IPS-20b (cell line): ENCODE results near the gene CNTLN.
A peak's percentile ranks its signal among the peaks of the same experiment; 100 is the strongest.
"Not testable (repeated sequence)": the region's sequence is repeated elsewhere in the genome, so short reads cannot be mapped to it uniquely, and the experiment has no call there.

Source experiments
- H3K27ac ChIP-seq: one replicate; pipeline ENCODE4 v1.5.1; 2013; ENCODE audit warnings: low read length
- H3K27me3 ChIP-seq: 2 replicates; pipeline ENCODE4 v1.6.1; 2013; ENCODE audit warnings: mild to moderate bottlenecking, low read length, inconsistent platforms; ENCODE audit not compliant: insufficient read depth
- H3K36me3 ChIP-seq: 2 replicates; pipeline ENCODE4 v1.6.1; 2013; ENCODE audit warnings: low read depth, mild to moderate bottlenecking, inconsistent platforms, low read length, moderate library complexity; ENCODE audit not compliant: insufficient read depth
- H3K4me1 ChIP-seq: 2 replicates; pipeline ENCODE4 v1.6.1; 2013; ENCODE audit warnings: mild to moderate bottlenecking, control low read depth, inconsistent platforms, low read length, moderate library complexity; ENCODE audit not compliant: insufficient read depth
- H3K4me3 ChIP-seq: 2 replicates; pipeline ENCODE4 v1.5.1; 2013; ENCODE audit warnings: mild to moderate bottlenecking, low read length, inconsistent platforms
- H3K9ac ChIP-seq: 2 replicates; pipeline ENCODE4 v1.6.1; 2013; ENCODE audit warnings: low read depth, mild to moderate bottlenecking, inconsistent platforms, low read length, moderate library complexity
- H3K9me3 ChIP-seq: 2 replicates; pipeline ENCODE4 v1.6.1; 2013; ENCODE audit warnings: mild to moderate bottlenecking, low read depth, low read length, inconsistent platforms; ENCODE audit not compliant: insufficient read depth

The CNTLN gene

GRCh38 chr9:17135295-17136160, 688 bp downstream of the CNTLN start:
- Histone ChIP-seq H3K27ac (peak overlapping the region; percentile 72), H3K9ac (peak overlapping the region; percentile 90), H3K4me1 (peaks cover 3% of the 10 kb centered on the region; the same call in 1 of the 2 replicates), H3K36me3 (no peaks in the 10 kb centered on the region), H3K4me3 (peak overlapping the region; percentile 85), H3K9me3 (no peaks in the 10 kb centered on the region), H3K27me3 (peaks cover 15% of the 10 kb centered on the region)

GRCh38 chr9:17137566-17137965, 2.7 kb downstream of the CNTLN start:
- Histone ChIP-seq H3K9ac (no peak overlapping the region), H3K36me3 (no peaks in the 10 kb centered on the region), H3K4me3 (no peak overlapping the region)

DNA sequence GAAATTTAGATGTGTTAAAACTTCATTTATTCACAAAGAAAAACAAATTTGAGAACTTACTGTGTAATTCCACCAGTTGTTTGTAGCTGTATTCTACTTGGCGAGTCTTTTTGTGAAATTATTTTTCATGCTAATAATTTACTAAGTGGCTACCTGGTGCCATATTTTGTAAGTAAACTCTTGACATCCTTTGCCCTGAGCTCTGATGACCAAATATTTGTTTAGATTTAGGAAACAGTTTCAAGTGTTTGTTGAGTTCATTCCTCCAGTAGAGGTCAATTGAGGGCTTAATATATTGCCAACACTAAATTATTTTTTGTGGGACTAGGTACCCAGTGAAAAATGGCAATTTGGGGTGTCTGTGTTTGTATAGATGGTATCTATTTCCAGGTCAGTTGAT, 3.7 kb downstream of the CNTLN start:
- Histone ChIP-seq H3K9me3 (no peaks in the 10 kb centered on the region), H3K36me3 (no peaks in the 10 kb centered on the region), H3K4me3 (no peak overlapping the region), H3K9ac (no peak overlapping the region), H3K4me1 (peaks cover 3% of the 10 kb centered on the region; the same call in 1 of the 2 replicates), H3K27me3 (peaks cover 11% of the 10 kb centered on the region), H3K27ac (no peak overlapping the region)

More at GRCh38 chr9:17137566-17137965, 2.7 kb downstream of the CNTLN start:
- H3K27me3 ChIP-seq = peaks cover 15% of the 10 kb centered on the region
- H3K27ac ChIP-seq = no peak overlapping the region
- peaks cover 3% of the 10 kb centered on the region; the same call in 1 of the 2 replicates for H3K4me1 ChIP-seq
- H3K9me3 ChIP-seq = no peaks in the 10 kb centered on the region

DNA sequence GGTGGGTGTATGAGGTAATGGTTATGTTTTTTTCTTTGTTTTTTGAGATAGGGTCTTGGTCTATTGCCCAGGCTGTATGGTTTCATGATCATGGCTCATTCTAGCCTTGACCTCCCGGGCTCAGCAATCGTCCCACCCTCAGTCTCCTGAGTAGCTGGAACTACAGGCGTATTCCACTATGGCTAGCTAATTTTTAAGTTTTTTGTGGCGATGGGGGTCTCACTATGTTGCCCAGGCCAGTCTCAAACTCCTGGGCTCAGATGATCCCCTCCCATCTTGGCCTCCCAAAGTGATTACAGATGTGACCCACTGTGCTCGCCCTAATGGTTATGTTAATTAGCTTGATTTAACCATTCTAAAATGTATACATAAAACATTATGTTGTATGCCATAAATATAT, 5.6 kb downstream of the CNTLN start:
- H3K36me3 ChIP-seq = peaks cover 11% of the 10 kb centered on the region; the same call in 1 of the 2 replicates
- no peaks in the 10 kb centered on the region for H3K27me3 ChIP-seq
- no peak overlapping the region for H3K4me3 ChIP-seq
- no peaks in the 10 kb centered on the region for H3K9me3 ChIP-seq
- H3K9ac ChIP-seq = no peak overlapping the region
- no peak overlapping the region for H3K27ac ChIP-seq
- no peaks in the 10 kb centered on the region for H3K4me1 ChIP-seq

DNA sequence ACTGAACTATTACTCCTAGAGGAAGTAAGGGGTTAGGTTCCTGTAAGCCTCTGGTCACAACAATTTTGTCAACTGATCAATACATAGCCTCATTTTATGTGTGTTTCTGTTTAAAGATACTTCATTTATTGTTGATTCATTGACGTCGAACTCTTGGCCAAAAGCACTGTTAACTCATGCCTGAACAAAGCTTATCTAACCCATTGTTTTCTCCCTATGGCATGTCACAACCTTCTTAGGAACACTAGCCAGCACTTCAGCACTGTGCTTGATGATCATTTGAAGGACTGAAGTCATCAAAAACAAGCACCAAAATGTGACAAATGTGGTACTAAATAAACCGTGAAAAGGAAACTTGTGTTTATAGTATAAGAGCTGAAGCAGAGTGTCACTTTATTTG, 13.5 kb downstream of the CNTLN start:
- Histone ChIP-seq H3K27ac (no peak overlapping the region), H3K4me3 (no peak overlapping the region), H3K9ac (no peak overlapping the region), H3K9me3 (no peaks in the 10 kb centered on the region), H3K36me3 (peaks cover 26% of the 10 kb centered on the region), H3K27me3 (no peaks in the 10 kb centered on the region), H3K4me1 (no peaks in the 10 kb centered on the region)

DNA sequence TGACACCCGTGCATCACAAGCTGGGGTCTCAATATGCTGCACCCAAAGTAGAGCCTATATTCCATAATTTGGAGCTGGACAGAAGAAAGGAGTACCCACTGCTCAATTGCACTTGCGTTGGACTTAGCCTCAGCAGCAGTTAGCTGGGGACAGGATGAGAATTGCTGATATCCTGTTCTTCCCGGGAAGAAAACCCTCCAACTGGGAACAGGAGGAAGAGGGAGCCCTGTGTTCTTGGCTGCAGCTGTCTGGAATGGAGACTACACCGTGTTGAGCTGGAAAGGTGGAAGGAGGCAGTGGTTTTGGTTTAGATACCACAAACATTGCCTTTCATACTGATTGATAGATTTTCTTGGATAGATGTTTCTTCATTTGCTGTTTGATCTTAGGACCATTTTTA, 24.6 kb downstream of the CNTLN start:
- Histone ChIP-seq H3K27ac (no peak overlapping the region), H3K27me3 (no peaks in the 10 kb centered on the region), H3K4me3 (no peak overlapping the region), H3K36me3 (peaks cover 13% of the 10 kb centered on the region; the same call in 1 of the 2 replicates), H3K9me3 (no peaks in the 10 kb centered on the region; the same call in 1 of the 2 replicates), H3K9ac (no peak overlapping the region), H3K4me1 (peaks cover 5% of the 10 kb centered on the region; the same call in 1 of the 2 replicates)

DNA sequence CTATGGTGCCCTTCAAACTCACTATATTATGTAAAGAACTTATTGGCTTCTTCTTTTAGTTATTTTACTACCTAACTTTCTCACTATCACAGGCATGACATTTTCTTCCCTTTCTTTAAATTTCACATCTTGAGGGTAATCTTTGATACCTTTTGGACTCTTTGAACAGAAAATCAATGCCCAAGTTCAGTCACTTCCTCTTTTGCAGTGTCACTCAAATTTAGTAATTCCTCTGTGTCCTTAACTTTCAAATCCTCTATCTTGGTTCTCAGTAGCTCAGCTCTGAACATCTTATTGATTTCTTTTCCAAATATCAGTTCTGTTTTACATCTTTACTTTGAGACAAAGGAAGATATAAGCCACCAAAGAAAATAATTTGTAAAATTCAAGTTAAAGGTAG, 25.5 kb downstream of the CNTLN start:
- Histone ChIP-seq H3K27ac (no peak overlapping the region), H3K27me3 (no peaks in the 10 kb centered on the region), H3K9ac (no peak overlapping the region), H3K4me1 (peaks cover 5% of the 10 kb centered on the region; the same call in 1 of the 2 replicates), H3K9me3 (no peaks in the 10 kb centered on the region; the same call in 1 of the 2 replicates), H3K4me3 (no peak overlapping the region), H3K36me3 (peaks cover 6% of the 10 kb centered on the region; the same call in 1 of the 2 replicates)

- H3K27ac ChIP-seq = no peak overlapping the region
- no peak overlapping the region for H3K9ac ChIP-seq
- no peak overlapping the region for H3K4me3 ChIP-seq
- H3K36me3 ChIP-seq = no peaks in the 10 kb centered on the region
- no peaks in the 10 kb centered on the region for H3K27me3 ChIP-seq
- no peaks in the 10 kb centered on the region for H3K4me1 ChIP-seq
- H3K9me3 ChIP-seq = no peaks in the 10 kb centered on the region
Observed at GRCh38 chr9:17165764-17166163, 30.9 kb downstream of the CNTLN start.

DNA sequence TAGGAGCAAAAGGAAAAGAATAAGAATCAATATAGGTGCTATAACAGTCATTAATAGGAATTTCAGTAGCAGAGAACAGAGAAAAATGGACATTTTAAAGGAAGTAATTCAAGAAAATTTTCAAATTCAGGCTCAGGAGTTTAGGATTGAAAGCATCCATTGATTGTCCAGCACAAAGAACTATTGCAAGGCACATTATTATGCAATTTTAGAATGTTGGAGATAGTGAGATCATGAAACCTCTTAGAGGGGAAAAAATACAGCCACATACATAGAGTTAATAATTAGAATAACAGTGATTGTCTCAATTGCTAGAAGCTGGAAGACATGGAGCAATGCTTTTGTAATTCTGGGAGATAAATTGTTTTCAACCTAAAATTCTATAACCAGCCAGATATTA, 31.5 kb downstream of the CNTLN start:
- H3K9me3 ChIP-seq = no peaks in the 10 kb centered on the region
- H3K27me3 ChIP-seq = no peaks in the 10 kb centered on the region
- H3K9ac ChIP-seq = no peak overlapping the region
- no peaks in the 10 kb centered on the region for H3K36me3 ChIP-seq
- H3K4me3 ChIP-seq = no peak overlapping the region
- H3K4me1 ChIP-seq = no peaks in the 10 kb centered on the region
- no peak overlapping the region for H3K27ac ChIP-seq

DNA sequence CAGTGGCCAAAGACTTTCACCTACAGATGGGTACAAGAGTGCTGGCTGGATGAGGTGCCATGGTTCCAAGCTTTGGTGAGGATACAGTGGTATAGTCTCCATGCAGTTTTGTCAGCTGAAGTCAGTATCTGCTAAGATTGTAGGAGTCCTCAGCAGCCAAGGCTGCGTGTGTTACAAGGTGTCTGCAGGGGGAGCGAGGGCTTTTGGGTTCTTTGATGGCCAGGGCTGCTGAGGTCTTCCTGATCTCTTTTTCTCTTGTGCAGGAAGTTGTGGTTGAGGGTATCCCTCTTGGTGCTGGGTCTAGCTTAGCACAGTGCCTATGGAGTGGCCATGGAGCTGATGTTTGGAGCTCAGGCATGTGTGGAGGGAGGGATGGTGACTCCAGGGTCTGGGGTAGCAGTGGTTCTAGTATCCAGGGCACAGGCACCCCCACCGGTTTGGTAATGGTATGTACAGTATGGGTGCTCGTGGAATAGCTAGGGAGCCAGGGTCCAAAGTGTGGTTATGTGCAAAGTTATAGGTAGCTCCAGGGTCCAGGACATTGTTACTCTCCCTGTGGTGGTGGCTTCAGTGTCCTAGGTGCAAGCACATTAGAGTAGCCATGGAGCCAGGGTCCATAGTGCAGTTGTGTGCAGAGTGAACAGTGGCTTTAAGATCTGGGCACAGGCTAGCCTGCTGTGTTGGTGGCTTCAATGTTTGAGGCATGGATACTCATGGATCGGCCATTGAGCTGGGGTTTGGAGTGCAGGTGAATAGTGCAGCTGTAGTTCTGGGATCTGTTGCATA, 36.7 kb downstream of the CNTLN start:
- Histone ChIP-seq H3K4me1 (no peaks in the 10 kb centered on the region), H3K9me3 (no peaks in the 10 kb centered on the region), H3K9ac (no peak overlapping the region), H3K36me3 (no peaks in the 10 kb centered on the region), H3K27ac (no peak overlapping the region), H3K4me3 (no peak overlapping the region), H3K27me3 (no peaks in the 10 kb centered on the region)

GRCh38 chr9:17177496-17177895, 42.7 kb downstream of the CNTLN start:
- not testable (repeated sequence) for H3K4me1 ChIP-seq, H3K4me3 ChIP-seq, H3K9ac ChIP-seq, H3K36me3 ChIP-seq, H3K27me3 ChIP-seq, H3K9me3 ChIP-seq, H3K27ac ChIP-seq
